Activated B cell treated with CpG ODN at 0.5 μM for 24 hours (primary cell): ENCODE data around the gene CTBP2. TPM values are rescaled to one million over a fixed set of nuclear protein-coding genes. Genes with fewer than 3 reads are reported as not detected.

Experiments
- ATAC-seq: fragments of 200-7000 bp; cut with Tn5 transposase; one replicate; pipeline ENCODE4 v1.10.0; 2021; ENCODE audit warnings: low read depth, mild to moderate bottlenecking, moderate library complexity
- CTCF ChIA-PET: fragments of 350-600 bp; sonication (Branson Sonifier 250); formaldehyde crosslinking; loops from one replicate; lab custom pipeline; 2021; ENCODE audit warnings: antibody characterized with exemption; lab: Charles Lee
- POLR2A ChIA-PET: fragments of 350-600 bp; sonication (Branson Sonifier 250); formaldehyde crosslinking; loops from one replicate; lab custom pipeline; 2021; ENCODE audit warnings: antibody characterized with exemption; lab: Charles Lee
- DNase-seq: peaks from one replicate; pipeline ENCODE4 v3.0.0; 2022
- H3K27ac Mint-ChIP-seq: one replicate; pipeline ENCODE4 v1.8.0; 2020; ENCODE audit warnings: mixed read lengths
- H3K27me3 Mint-ChIP-seq: one replicate; pipeline ENCODE4 v1.8.0; 2021; ENCODE audit warnings: mixed read lengths
- H3K36me3 Mint-ChIP-seq: one replicate; pipeline ENCODE4 v1.8.0; 2021; ENCODE audit warnings: low read depth, mixed read lengths
- H3K4me1 Mint-ChIP-seq: one replicate; pipeline ENCODE4 v1.8.0; 2021; ENCODE audit warnings: mixed read lengths
- H3K4me3 Mint-ChIP-seq: one replicate; pipeline ENCODE4 v1.8.0; 2020; ENCODE audit warnings: mild to moderate bottlenecking, mixed read lengths
- H3K9me3 Mint-ChIP-seq: one replicate; pipeline ENCODE4 v1.8.0; 2020; ENCODE audit warnings: mixed read lengths
- CTCF ChIP-seq: fragments of 200-600 bp; IDR thresholded peaks from one replicate; pipeline ENCODE4 v1.8.0; 2022; ENCODE audit warnings: antibody characterized with exemption, mild to moderate bottlenecking
- intact Hi-C: fragments of 100-400 bp; cut with micrococcal nuclease; formaldehyde crosslinking; loops from one replicate; pipeline ENCODE4 v1.15.1; 2024
- total RNA-seq: library from RNA; stranded (reverse); gene quantifications from 2 replicates; pipeline ENCODE4 v1.2.3, GENCODE V29; 2022

CTBP2 gene
- total RNA-seq, 1 donor from 2014 or later, result 0.42 TPM

GRCh38 chr10:125192005-125192404 is 31.6 kb upstream of the CTBP2 start:
- Mint-ChIP-seq H3K4me3 (no peak overlapping the region), H3K27ac (no peak overlapping the region), H3K27me3 (peaks cover 26% of the 10 kb centered on the region), H3K4me1 (no peaks in the 10 kb centered on the region), H3K9me3 (no peaks in the 10 kb centered on the region), H3K36me3 (no peaks in the 10 kb centered on the region)
- intact Hi-C loops, result no loop called here
- POLR2A ChIA-PET, result no interaction called here
- DNase-seq (no peak), ATAC-seq (no peak)
- no peak for TF ChIP-seq CTCF
- CTCF ChIA-PET, result no interaction called here

- no peak overlapping the region for H3K27ac Mint-ChIP-seq
- TF ChIP-seq CTCF, result no peak
- POLR2A ChIA-PET, result no interaction called here
- H3K9me3 Mint-ChIP-seq, result no peaks in the 10 kb centered on the region
- no peaks in the 10 kb centered on the region for H3K4me1 Mint-ChIP-seq
- H3K36me3 Mint-ChIP-seq, result no peaks in the 10 kb centered on the region
- intact Hi-C loops, result no loop called here
- H3K27me3 Mint-ChIP-seq, result peaks cover 30% of the 10 kb centered on the region
- H3K4me3 Mint-ChIP-seq, result no peak overlapping the region
- CTCF ChIA-PET, result no interaction called here
- ATAC-seq (no peak), DNase-seq (no peak)
These were observed 30.6 kb upstream of the CTBP2 start for GRCh38 chr10:125190946-125191345.

- Mint-ChIP-seq H3K27ac (no peak overlapping the region), H3K36me3 (no peaks in the 10 kb centered on the region), H3K9me3 (no peaks in the 10 kb centered on the region), H3K4me1 (no peaks in the 10 kb centered on the region), H3K27me3 (peaks cover 30% of the 10 kb centered on the region), H3K4me3 (no peak overlapping the region)
- ATAC-seq (no peak), DNase-seq (no peak)
- TF ChIP-seq CTCF, result no peak
- ChIA-PET POLR2A (no interaction called here), CTCF (no interaction called here)
- intact Hi-C loops, result no loop called here
These were observed 30.1 kb upstream of the CTBP2 start for GRCh38 chr10:125190414-125190813.

GRCh38 chr10:125189162-125189561 is 28.8 kb upstream of the CTBP2 start:
- no peak overlapping the region for H3K27ac Mint-ChIP-seq
- H3K27me3 Mint-ChIP-seq, result peaks cover 32% of the 10 kb centered on the region
- intact Hi-C loops, result no loop called here
- ChIA-PET POLR2A (no interaction called here), CTCF (no interaction called here)
- no peak for TF ChIP-seq CTCF
- ATAC-seq, result no peak
- H3K36me3 Mint-ChIP-seq, result no peaks in the 10 kb centered on the region
- no peak overlapping the region for H3K4me3 Mint-ChIP-seq
- DNase-seq, result no peak
- H3K9me3 Mint-ChIP-seq, result no peaks in the 10 kb centered on the region
- H3K4me1 Mint-ChIP-seq, result no peaks in the 10 kb centered on the region

- intact Hi-C loops, result no loop called here
- H3K27ac Mint-ChIP-seq, result no peak overlapping the region
- ATAC-seq (no peak), DNase-seq (no peak)
- no peaks in the 10 kb centered on the region for H3K4me1 Mint-ChIP-seq
- CTCF ChIA-PET, result no interaction called here
- POLR2A ChIA-PET, result no interaction called here
- H3K36me3 Mint-ChIP-seq, result no peaks in the 10 kb centered on the region
- no peak overlapping the region for H3K4me3 Mint-ChIP-seq
- peaks cover 34% of the 10 kb centered on the region for H3K27me3 Mint-ChIP-seq
- H3K9me3 Mint-ChIP-seq, result peaks cover 6% of the 10 kb centered on the region
- no peak for TF ChIP-seq CTCF
These were observed 27.2 kb upstream of the CTBP2 start for GRCh38 chr10:125187238-125188194.
